Measurements from ENCODE around the gene DELE1. TPM values are rescaled to one million over a fixed set of nuclear protein-coding genes. Genes with fewer than 3 reads are reported as not detected.

The DELE1 gene
- polyA plus RNA-seq, 1 donor from 2014 or later, result 49.6 TPM

GRCh38 chr5:141931694-141932093 is 8.0 kb downstream of the DELE1 start (continued):
- TF ChIP-seq REST (IDR thresholded peaks at IDR 0.05; ENCODE audit: borderline replicate concordance), result no peak
- TF ChIP-seq RAD21 (conservative IDR thresholded peaks at IDR 0.05), result no peak

GRCh38 chr5:141933151-141933550 is 9.5 kb downstream of the DELE1 start:
- no peak for TF ChIP-seq EP300 (conservative IDR thresholded peaks at IDR 0.05; ENCODE audit: poor library complexity, severe bottlenecking)
- TF ChIP-seq TAF1 (IDR thresholded peaks at IDR 0.05; ENCODE audit: low read depth), result no peak
- no peak for TF ChIP-seq EZH2 (IDR thresholded peaks at IDR 0.05; ENCODE audit: borderline replicate concordance, insufficient read depth, low read length, poor library complexity, severe bottlenecking)
- no peak for TF ChIP-seq RAD21 (conservative IDR thresholded peaks at IDR 0.05)
- TF ChIP-seq POLR2AphosphoS5 (IDR thresholded peaks at IDR 0.05), result no peak
- TF ChIP-seq REST (IDR thresholded peaks at IDR 0.05; ENCODE audit: borderline replicate concordance), result no peak
- no peak for TF ChIP-seq CTCF (IDR thresholded peaks at IDR 0.05; ENCODE audit: poor library complexity, severe bottlenecking)
- no peak for TF ChIP-seq SMC3 (conservative IDR thresholded peaks at IDR 0.05; ENCODE audit: poor library complexity)
- TF ChIP-seq MXI1 (conservative IDR thresholded peaks at IDR 0.05; ENCODE audit: poor library complexity, severe bottlenecking), result no peak
- H3K9me2 ChIP-seq (ENCODE audit: insufficient read depth, low read length), result no peaks in the 10 kb centered on the region
- H3K36me3 ChIP-seq (ENCODE audit: insufficient read depth, low read length), result no peaks in the 10 kb centered on the region
- H3K4me3 ChIP-seq (ENCODE audit: low read length), result no peak overlapping the region
- no peaks in the 10 kb centered on the region for H3K9me3 ChIP-seq (ENCODE audit: low read length)
- H3K9ac ChIP-seq (ENCODE audit: low read length), result no peak overlapping the region
- no peaks in the 10 kb centered on the region for H3K27me3 ChIP-seq (ENCODE audit: insufficient read depth, low read depth, low read length)
- no peaks in the 10 kb centered on the region for H3K79me2 ChIP-seq (replicated peaks; ENCODE audit: insufficient read depth, low read length)
- H3K4me2 ChIP-seq (ENCODE audit: low read length), result no peak overlapping the region
- H2AFZ ChIP-seq (ENCODE audit: low read depth, low read length), result no peak overlapping the region
- no peaks in the 10 kb centered on the region for H3F3A ChIP-seq (ENCODE audit: insufficient read depth, low read length, poor library complexity, severe bottlenecking)
- H3K27ac ChIP-seq (ENCODE audit: low read length), result no peak overlapping the region
- no peaks in the 10 kb centered on the region for H4K20me1 ChIP-seq (ENCODE audit: insufficient read depth)

Measured in neural cell (in vitro differentiated cells).